Activated naive CD8-positive, alpha-beta T cell (primary cell): ENCODE results near the gene PLA2G5.

Experiments
- H3K27ac Mint-ChIP-seq: one replicate; pipeline ENCODE4 v1.8.0; 2021; ENCODE audit warnings: mixed read lengths
- H3K27me3 Mint-ChIP-seq: one replicate; pipeline ENCODE4 v1.8.0; 2021; ENCODE audit warnings: mixed read lengths
- H3K36me3 Mint-ChIP-seq: one replicate; pipeline ENCODE4 v1.8.0; 2021; ENCODE audit warnings: mixed read lengths
- H3K4me1 Mint-ChIP-seq: one replicate; pipeline ENCODE4 v1.8.0; 2021; ENCODE audit warnings: low read depth, mixed read lengths
- H3K4me3 Mint-ChIP-seq: one replicate; pipeline ENCODE4 v1.8.0; 2021; ENCODE audit warnings: mild to moderate bottlenecking, mixed read lengths
- H3K9me3 Mint-ChIP-seq: one replicate; pipeline ENCODE4 v1.8.0; 2021; ENCODE audit warnings: low read depth, mixed read lengths

The PLA2G5 gene

DNA sequence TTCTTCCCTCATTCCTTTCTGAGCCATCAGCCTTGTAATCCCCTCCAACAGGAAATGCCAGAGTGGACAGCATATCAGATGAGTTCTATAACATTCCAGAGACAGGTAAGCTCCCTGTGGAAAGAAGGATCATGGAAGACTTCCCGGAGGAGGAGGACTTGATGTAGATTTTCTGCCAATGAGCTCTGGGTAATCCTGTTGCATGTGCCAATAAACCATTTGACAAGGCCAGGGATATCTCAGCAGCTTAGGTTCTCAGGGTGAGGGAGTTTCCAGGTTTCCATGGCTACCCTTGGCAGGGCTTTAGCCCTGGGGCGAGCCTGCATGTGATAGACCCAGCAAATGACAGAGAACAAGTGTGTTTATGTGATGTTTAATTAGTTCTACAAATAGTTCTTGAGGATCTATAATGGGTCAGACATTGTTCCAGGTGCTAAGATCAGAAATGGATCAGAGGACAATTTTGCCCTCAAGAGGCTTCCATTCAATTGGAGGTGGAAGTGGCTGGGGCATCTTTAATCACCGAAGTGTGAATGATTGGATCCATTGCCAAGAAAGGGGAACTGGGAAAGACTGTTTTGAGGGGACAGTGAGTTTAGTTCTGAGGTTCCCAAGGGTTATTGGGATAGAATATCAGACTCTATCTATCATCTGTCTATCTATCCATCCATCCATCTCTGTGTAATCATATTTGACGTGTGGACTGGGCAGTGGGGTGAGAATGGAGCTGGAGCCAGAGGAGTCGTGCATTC is 6.9 kb downstream of the PLA2G5 start:
- H3K27me3 Mint-ChIP-seq: peaks cover 16% of the 10 kb centered on the region
- H3K4me1 Mint-ChIP-seq: peaks cover 12% of the 10 kb centered on the region
- no peak overlapping the region for H3K27ac Mint-ChIP-seq
- no peaks in the 10 kb centered on the region for H3K36me3 Mint-ChIP-seq
- no peaks in the 10 kb centered on the region for H3K9me3 Mint-ChIP-seq
- no peak overlapping the region for H3K4me3 Mint-ChIP-seq

DNA sequence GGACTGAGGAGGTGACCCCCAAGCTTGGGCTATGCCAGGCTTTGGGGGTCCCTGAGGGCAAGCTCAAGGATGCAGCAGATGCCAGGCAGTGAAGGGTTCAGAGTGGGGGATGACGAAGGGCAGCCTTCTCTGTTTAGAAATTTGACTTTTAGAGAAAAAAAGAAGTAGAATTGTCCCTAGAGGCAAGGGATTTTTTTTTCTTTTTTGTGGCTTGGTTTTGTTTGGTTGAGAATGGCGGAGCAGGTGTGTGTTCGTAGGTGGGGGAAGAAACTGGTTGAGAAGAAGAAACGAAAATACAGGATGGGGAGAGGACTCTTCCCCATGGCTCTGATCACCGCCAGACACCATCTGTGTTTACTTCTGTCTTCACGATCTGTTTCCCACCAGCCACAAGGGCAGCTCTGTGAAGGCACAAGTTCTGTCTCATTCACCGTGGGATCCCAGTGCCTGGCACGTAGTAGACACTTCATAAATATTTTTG is 8.2 kb downstream of the PLA2G5 start:
- no peaks in the 10 kb centered on the region for H3K9me3 Mint-ChIP-seq
- no peaks in the 10 kb centered on the region for H3K36me3 Mint-ChIP-seq
- H3K27me3 Mint-ChIP-seq: peaks cover 16% of the 10 kb centered on the region
- H3K27ac Mint-ChIP-seq: no peak overlapping the region
- peaks cover 12% of the 10 kb centered on the region for H3K4me1 Mint-ChIP-seq
- no peak overlapping the region for H3K4me3 Mint-ChIP-seq

DNA sequence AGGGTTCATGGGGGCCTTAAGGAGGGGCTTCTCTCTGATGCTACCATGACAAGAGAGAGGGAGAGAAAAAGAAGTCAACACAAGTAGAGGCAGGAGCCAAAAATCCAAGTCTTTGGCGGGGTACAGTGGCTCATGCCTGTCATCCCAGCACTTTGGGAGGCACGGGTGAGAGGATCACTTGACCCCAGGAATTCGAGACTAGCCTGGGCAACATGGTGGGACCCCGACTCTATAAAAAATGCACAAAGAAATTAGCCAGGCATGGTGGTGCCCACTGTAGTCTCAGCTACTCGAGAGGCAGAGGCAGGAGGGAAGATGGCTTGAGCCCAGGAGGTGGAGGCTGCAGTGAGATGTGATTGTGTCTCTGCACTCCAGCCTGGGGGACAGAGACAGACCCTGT is 8.7 kb downstream of the PLA2G5 start:
- Mint-ChIP-seq H3K9me3 (no peaks in the 10 kb centered on the region), H3K4me1 (peaks cover 12% of the 10 kb centered on the region), H3K4me3 (no peak overlapping the region), H3K27ac (no peak overlapping the region), H3K36me3 (no peaks in the 10 kb centered on the region), H3K27me3 (peaks cover 16% of the 10 kb centered on the region)

DNA sequence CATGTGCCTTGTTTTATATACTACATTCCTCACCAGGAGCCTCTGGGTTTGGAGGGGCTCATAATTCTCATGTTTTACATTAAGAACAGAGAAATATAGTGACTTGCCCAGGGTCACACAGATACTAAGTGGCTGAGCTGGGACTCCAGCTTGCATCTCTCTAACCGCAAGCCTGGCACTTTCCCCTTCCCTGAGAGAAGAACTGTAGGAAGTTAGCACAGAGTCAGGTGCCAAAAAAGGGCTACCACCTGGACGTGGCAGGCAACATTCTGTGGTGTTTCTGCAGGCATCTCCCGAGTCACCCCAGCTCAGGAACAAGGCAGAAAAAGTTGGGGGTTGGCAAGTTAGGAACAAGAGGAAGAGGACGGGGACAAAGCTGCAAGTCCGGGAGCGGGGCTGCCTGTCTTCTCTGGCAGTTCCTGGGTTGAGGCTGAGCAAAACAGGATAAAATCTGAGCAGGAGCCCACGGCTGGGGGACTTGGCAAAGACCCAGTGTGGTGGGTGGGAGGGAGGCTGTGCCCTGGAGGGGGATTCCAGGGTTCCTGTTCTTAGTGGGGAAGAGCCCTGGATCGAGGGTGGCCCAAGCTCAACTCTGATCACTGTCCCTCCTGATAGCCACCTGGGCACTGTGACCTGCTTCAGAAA is 9.8 kb downstream of the PLA2G5 start:
- no peak overlapping the region for H3K4me3 Mint-ChIP-seq
- peaks cover 16% of the 10 kb centered on the region for H3K27me3 Mint-ChIP-seq
- H3K36me3 Mint-ChIP-seq: no peaks in the 10 kb centered on the region
- H3K9me3 Mint-ChIP-seq: no peaks in the 10 kb centered on the region
- H3K27ac Mint-ChIP-seq: no peak overlapping the region
- H3K4me1 Mint-ChIP-seq: peaks cover 12% of the 10 kb centered on the region

DNA sequence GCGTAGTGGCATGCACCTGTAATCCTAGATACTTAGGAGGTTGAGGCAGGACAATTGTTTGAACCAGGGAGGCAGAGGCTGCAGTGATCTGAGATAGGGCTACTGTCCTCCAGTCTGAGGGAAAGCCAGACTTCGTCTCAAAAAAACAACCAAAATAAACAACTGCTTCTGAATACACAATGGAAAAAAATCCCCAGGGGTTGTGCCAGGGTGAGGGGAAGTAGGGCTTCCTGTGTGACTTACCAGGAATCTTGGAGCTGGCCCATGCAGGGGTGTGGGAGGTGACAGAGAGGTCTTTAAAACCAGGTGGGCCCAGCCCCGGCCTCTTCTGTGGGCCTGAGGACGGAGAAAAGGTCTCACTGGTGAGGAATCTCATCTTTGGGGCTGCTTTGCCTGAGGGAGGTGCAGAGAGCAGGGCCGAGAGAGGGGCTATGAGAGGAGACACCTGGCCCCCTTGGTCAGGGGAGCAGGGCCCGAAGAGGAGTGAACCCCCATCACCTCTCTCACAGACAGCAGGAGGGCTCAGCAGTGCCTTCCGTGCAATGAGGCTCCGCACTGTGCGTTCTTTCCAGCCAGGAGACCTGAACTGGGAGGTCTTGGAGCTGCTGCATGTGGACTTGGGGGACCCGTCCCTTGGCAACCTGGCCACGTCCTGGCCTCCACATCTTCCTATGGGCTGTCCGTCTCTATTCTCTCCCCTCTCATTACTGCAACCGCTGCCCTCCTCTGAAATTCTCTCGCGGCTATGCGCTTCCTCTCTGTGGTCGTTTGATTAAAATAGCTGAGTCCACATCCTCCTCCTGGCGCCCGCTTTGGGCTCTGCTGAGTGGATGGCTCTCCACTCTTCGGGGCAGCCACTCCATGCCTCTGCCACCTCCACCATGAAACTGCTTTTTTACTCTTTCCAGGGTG is 10.7 kb downstream of the PLA2G5 start:
- peaks cover 16% of the 10 kb centered on the region for H3K27me3 Mint-ChIP-seq
- H3K9me3 Mint-ChIP-seq: no peaks in the 10 kb centered on the region
- H3K4me1 Mint-ChIP-seq: peaks cover 12% of the 10 kb centered on the region
- H3K4me3 Mint-ChIP-seq: no peak overlapping the region
- no peak overlapping the region for H3K27ac Mint-ChIP-seq
- H3K36me3 Mint-ChIP-seq: no peaks in the 10 kb centered on the region

DNA sequence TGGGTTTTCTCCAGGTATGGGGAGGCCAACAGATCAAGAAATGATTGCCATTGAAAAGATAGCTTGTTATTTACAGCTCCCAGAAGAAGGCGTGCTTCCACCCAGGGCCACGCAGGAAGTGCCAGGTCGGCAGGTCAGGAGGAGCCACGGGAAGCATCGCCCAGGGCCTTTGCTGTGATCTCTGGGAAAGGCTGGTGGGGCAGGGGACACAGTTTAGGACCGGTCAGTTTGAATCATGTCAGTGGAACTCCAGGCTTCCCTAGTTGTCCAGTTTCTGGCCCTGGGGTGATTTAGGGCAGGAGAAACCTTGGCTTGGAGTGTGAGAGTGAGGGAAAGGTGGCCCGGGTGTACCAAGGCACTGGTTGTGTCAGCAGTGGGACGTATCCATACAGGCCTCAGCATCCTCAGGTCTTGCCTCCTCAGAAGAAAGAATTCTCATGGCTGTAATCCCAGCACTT is 11.4 kb downstream of the PLA2G5 start:
- Mint-ChIP-seq H3K27me3 (peaks cover 16% of the 10 kb centered on the region), H3K4me3 (no peak overlapping the region), H3K9me3 (no peaks in the 10 kb centered on the region), H3K36me3 (no peaks in the 10 kb centered on the region), H3K27ac (no peak overlapping the region), H3K4me1 (peaks cover 12% of the 10 kb centered on the region)

DNA sequence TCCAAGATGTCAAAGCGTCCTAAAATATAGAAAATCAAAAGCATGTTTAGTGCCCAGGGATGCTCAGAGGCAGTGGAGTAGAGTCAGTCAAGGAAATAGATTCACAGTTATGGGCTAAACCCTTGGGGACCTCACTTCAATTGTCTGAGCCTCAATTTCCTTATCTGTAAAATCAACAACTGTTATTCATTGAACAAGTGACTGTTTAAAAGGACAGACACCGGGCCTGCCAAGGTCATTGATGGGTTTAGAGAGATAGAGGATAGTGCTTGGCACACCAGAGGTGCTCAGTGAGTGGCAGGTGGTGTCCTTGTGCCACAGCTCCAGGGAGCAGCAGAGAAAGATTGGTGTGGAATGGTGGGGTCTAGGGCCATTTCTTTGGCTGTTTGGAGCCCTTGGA is 12.8 kb downstream of the PLA2G5 start:
- H3K27me3 Mint-ChIP-seq: peaks cover 11% of the 10 kb centered on the region
- H3K4me1 Mint-ChIP-seq: peaks cover 11% of the 10 kb centered on the region
- H3K9me3 Mint-ChIP-seq: no peaks in the 10 kb centered on the region
- no peak overlapping the region for H3K4me3 Mint-ChIP-seq
- H3K27ac Mint-ChIP-seq: no peak overlapping the region
- no peaks in the 10 kb centered on the region for H3K36me3 Mint-ChIP-seq

DNA sequence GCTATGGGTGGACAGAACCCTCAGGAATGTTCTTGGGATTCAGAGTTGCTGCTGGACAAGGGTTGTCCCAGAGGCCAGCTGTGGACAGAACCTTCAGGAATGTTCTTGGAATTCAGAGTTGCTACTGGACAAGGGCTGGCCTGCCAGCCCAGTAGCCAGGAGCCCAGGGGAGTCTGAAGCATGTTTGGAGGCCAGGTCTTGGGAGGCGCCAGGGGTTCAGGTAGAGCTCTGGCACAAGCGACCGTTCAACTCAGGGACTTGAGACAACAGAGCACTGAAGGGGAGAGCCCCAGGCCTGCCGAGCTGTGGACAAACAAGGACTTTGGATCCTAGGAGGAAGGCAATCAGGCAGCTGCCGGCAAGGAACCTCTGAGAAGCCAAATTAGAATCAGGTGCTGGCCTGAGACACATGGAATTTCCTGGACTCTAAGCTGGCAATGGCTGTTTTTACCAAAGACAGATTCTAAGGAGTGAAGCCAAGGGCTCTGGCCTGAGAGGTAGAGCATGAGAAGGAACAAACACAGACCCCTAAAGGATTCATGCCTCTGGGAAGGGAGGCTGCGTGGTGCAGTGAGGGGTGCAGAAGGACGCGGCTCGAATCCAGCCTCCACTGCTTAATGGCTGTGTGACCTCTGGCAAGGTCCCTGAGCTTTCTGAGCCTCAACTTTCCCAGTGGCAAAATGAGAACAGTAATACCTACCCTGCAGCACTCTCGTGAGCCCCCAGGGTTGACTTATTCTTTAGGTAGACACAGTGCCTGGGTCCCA is 13.4 kb downstream of the PLA2G5 start:
- no peak overlapping the region for H3K4me3 Mint-ChIP-seq
- no peaks in the 10 kb centered on the region for H3K9me3 Mint-ChIP-seq
- peaks cover 6% of the 10 kb centered on the region for H3K27me3 Mint-ChIP-seq
- H3K27ac Mint-ChIP-seq: no peak overlapping the region
- H3K4me1 Mint-ChIP-seq: peaks cover 6% of the 10 kb centered on the region
- no peaks in the 10 kb centered on the region for H3K36me3 Mint-ChIP-seq

DNA sequence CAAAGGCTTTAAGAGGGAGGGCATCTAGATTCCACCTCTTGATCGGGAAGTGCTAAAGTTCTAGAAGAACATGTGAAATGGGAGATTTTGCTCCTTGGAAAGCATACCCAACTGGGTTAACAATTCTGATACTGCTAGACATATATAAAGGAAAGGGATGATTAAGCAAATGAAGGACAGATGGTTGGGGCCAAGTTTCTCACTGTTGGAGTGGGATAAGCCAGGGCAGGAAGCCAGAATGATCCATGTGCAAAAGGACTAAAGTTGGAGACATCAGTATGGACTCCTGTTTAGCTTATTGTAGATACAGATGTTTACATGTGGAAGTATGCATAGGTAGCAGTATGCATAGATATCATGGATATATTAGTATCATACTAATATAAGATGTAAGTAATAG is 16.8 kb downstream of the PLA2G5 start:
- Mint-ChIP-seq H3K4me1 (no peaks in the 10 kb centered on the region), H3K36me3 (no peaks in the 10 kb centered on the region), H3K4me3 (no peak overlapping the region), H3K27ac (no peak overlapping the region), H3K9me3 (no peaks in the 10 kb centered on the region), H3K27me3 (no peaks in the 10 kb centered on the region)

DNA sequence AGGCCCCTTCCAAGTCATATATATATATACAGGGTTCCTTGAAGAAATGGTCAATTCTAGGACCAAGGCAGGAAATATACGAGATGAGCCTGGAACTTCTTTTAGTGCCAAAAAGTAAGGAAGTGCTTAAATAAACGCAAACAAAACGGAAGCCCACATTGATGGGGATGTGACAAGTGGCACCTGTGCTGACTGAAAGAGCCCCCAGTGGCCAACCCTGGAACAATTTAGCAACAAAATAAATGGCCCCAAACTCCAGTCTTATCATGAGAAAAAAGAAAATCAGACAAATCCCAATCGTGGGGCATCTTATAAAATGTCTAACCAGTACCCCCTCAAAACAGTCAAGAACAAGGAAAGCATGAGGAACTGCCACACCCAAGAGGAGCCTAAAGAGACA is 17.7 kb downstream of the PLA2G5 start:
- H3K27me3 Mint-ChIP-seq: no peaks in the 10 kb centered on the region

DNA sequence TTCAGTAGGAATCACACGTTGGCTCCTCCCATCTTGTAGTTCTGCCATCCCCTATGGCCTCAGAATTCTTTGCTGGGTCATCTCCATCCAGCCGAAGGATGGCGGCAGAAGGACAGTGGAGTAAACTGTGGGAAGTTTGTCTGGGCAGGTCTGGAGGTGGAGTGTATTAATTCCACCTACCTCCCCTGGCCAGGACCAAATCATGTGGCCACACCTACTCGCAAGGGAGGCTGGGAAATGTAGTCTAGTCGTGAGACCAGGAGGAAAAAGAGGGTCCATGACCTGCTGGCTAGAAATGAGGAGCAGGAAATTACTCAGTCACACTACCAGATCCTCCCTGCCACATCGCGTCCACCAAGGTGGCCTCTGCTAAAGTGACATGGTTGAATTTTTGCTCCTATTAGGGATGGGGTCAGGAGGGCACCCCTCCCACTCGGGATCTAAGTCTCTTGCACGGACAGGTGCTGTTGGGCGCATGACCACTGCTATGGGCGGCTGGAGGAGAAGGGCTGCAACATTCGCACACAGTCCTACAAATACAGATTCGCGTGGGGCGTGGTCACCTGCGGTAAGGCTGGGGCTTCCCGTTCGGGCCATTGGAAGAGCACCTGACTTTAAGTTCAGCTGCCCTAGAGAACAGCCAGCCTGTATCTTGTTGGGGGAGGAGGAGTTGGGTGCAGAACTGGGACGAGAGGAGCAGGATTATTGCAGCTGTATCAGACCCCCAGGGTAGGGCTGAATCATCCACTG is 19.5 kb downstream of the PLA2G5 start:
- H3K36me3 Mint-ChIP-seq: no peaks in the 10 kb centered on the region
- H3K9me3 Mint-ChIP-seq: no peaks in the 10 kb centered on the region
- no peak overlapping the region for H3K4me3 Mint-ChIP-seq
- H3K27ac Mint-ChIP-seq: no peak overlapping the region
- H3K4me1 Mint-ChIP-seq: no peaks in the 10 kb centered on the region
- H3K27me3 Mint-ChIP-seq: peaks cover 4% of the 10 kb centered on the region

More for the DNA sequence above, 17.7 kb downstream of the PLA2G5 start:
- Mint-ChIP-seq H3K36me3 (no peaks in the 10 kb centered on the region), H3K4me3 (no peak overlapping the region), H3K4me1 (no peaks in the 10 kb centered on the region), H3K9me3 (no peaks in the 10 kb centered on the region), H3K27ac (no peak overlapping the region)

DNA sequence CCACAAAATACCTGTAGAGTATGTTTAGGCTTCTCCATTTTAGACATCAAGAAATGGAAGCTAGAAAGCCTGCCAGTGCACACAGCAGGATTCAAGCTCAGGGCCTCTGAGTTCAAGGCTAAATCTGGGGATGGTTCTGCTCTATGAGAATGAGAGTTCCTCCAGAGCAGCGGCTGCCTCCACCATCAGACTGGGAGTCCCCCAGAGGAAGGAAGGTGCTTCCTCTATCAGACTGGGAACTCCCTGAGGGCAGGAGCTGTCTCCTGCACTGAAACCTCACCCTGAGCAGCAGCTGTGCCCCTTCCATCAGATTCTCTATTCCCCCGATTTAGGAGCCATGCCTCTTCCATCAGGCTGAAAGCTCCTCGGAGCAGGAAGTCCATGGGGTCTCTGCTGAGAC is 20.1 kb downstream of the PLA2G5 start:
- no peaks in the 10 kb centered on the region for H3K36me3 Mint-ChIP-seq
- no peaks in the 10 kb centered on the region for H3K9me3 Mint-ChIP-seq
- no peaks in the 10 kb centered on the region for H3K4me1 Mint-ChIP-seq

DNA sequence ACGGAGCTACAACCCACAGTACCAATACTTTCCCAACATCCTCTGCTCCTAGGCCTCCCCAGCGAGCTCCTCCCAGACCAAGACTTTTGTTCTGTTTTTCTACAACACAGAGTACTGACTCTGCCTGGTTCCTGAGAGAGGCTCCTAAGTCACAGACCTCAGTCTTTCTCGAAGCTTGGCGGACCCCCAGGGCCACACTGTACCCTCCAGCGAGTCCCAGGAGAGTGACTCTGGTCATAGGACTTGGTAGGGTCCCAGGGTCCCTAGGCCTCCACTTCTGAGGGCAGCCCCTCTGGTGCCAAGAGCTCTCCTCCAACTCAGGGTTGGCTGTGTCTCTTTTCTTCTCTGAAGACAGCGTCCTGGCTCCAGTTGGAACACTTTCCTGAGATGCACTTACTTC is 20.6 kb downstream of the PLA2G5 start:
- Mint-ChIP-seq H3K27ac (no peak overlapping the region), H3K36me3 (no peaks in the 10 kb centered on the region), H3K27me3 (peaks cover 6% of the 10 kb centered on the region), H3K9me3 (no peaks in the 10 kb centered on the region), H3K4me3 (no peak overlapping the region), H3K4me1 (no peaks in the 10 kb centered on the region)

More for the DNA sequence above, 20.1 kb downstream of the PLA2G5 start:
- H3K4me3 Mint-ChIP-seq: no peak overlapping the region
- peaks cover 6% of the 10 kb centered on the region for H3K27me3 Mint-ChIP-seq
- H3K27ac Mint-ChIP-seq: no peak overlapping the region

DNA sequence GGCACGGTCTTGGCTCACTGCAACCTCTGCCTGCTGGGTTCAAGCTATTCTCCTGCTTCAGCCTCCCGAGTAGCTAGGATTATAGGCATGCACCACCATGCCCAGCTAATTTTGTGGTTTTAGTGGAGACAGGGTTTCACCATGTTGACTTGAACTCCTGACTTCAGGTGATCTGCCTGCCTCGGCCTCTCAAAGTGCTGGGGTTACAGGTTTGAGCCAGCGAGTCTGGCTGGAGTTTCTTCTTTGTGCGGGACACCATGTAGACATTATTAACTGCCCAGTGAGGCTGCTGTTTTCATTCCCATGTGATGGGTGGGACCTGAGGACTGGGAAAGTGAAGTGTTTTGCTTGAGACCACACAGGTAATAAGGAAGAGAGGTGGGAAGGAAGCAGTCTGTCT is 23.3 kb downstream of the PLA2G5 start:
- no peak overlapping the region for H3K4me3 Mint-ChIP-seq
- no peak overlapping the region for H3K27ac Mint-ChIP-seq
- peaks cover 6% of the 10 kb centered on the region for H3K27me3 Mint-ChIP-seq
- no peaks in the 10 kb centered on the region for H3K36me3 Mint-ChIP-seq
- H3K4me1 Mint-ChIP-seq: no peaks in the 10 kb centered on the region
- H3K9me3 Mint-ChIP-seq: no peaks in the 10 kb centered on the region
